Activated CD4-positive, alpha-beta T cell treated with anti-CD3 and anti-CD28 coated beads for 36 hours (primary cell): ENCODE measurements around the gene CD300A. TPM values are rescaled to one million over a fixed set of nuclear protein-coding genes. Genes with fewer than 3 reads are reported as not detected.

ENCODE experiments used
- ATAC-seq: fragments of 200-7000 bp; cut with Tn5 transposase; one replicate; pipeline ENCODE4 v1.10.0; 2021; ENCODE audit warnings: mild to moderate bottlenecking, moderate library complexity
- CTCF ChIA-PET: fragments of 350-600 bp; sonication (Branson Sonifier 250); formaldehyde crosslinking; loops from one replicate; lab custom pipeline; 2021; ENCODE audit warnings: antibody characterized with exemption; lab: Charles Lee
- POLR2A ChIA-PET: fragments of 350-600 bp; sonication (Branson Sonifier 250); formaldehyde crosslinking; loops from one replicate; lab custom pipeline; 2021; ENCODE audit warnings: antibody characterized with exemption, inconsistent platforms; lab: Charles Lee
- DNase-seq: peaks from one replicate; pipeline ENCODE4 v3.0.0-alpha.2; 2020
- H3K27ac Mint-ChIP-seq: one replicate; pipeline ENCODE4 v1.8.0; 2021; ENCODE audit warnings: mixed read lengths
- H3K27me3 Mint-ChIP-seq: one replicate; pipeline ENCODE4 v1.8.0; 2021; ENCODE audit warnings: mixed read lengths
- H3K36me3 Mint-ChIP-seq: one replicate; pipeline ENCODE4 v1.8.0; 2021; ENCODE audit warnings: low read depth, mixed read lengths
- H3K4me1 Mint-ChIP-seq: one replicate; pipeline ENCODE4 v1.8.0; 2021; ENCODE audit warnings: mixed read lengths
- H3K4me3 Mint-ChIP-seq: one replicate; pipeline ENCODE4 v1.8.0; 2021; ENCODE audit warnings: mild to moderate bottlenecking, moderate library complexity, mixed read lengths
- H3K9me3 Mint-ChIP-seq: one replicate; pipeline ENCODE4 v1.8.0; 2021; ENCODE audit warnings: low read depth, mixed read lengths
- intact Hi-C, 2 experiments: fragments of 100-400 bp; cut with DNase I in 1 of 2; cut with micrococcal nuclease in 1 of 2; formaldehyde crosslinking; loops; one replicate each; pipeline versions ENCODE4 v1.14.2 to v1.15.1; 2022 to 2024; cut with DNase I, micrococcal nuclease
- total RNA-seq, 2 experiments: library from RNA; stranded (reverse); gene quantifications; one replicate each; pipeline ENCODE4 v1.2.3, GENCODE V29; 2021

The CD300A gene
- total RNA-seq, 2 experiments from 2014 or later: 4.9 to 5.8 TPM

- no peak for ATAC-seq
- no peak for DNase-seq
- Mint-ChIP-seq H3K4me1 (peaks cover 2% of the 10 kb centered on the region), H3K27me3 (peaks cover 16% of the 10 kb centered on the region), H3K36me3 (no peaks in the 10 kb centered on the region), H3K4me3 (no peak within 1 kb of the TSS), H3K27ac (no peak within 1 kb of the TSS), H3K9me3 (no peaks in the 10 kb centered on the region)
- ChIA-PET CTCF (interaction anchor here (0.5 to 2.4 kb wide), 5 partner anchors 30 to 196 kb away, joined by 3 to 16 read pairs (median 7); partner anchors contain the start of gene GPR142), POLR2A (no interaction called here)
- intact Hi-C loops: no loop called here
These were observed 64.9 kb downstream of the CD300A start, which contains the start of gene CD300LB for GRCh38 chr17:74531231-74531761. TSS of gene CD300LB (minus strand) at chr17:74531475. CDS start at chr17:74531350, 125 bp downstream.

- DNase-seq: no peak
- H3K9me3 Mint-ChIP-seq: no peaks in the 10 kb centered on the region
- ChIA-PET CTCF (interaction anchor here (0.6 to 2.4 kb wide), 10 partner anchors 23 to 302 kb away, joined by 3 to 16 read pairs (median 3); no protein-coding TSS in a partner anchor), POLR2A (no interaction called here)
- intact Hi-C loops: loop anchor here in 1 of 2 experiments (2.0 kb wide), 1 partner anchor 163 kb away; no protein-coding TSS in a partner anchor
- H3K4me3 Mint-ChIP-seq: no peak overlapping the region
- no peaks in the 10 kb centered on the region for H3K36me3 Mint-ChIP-seq
- ATAC-seq: no peak
- peaks cover 16% of the 10 kb centered on the region for H3K27me3 Mint-ChIP-seq
- no peak overlapping the region for H3K27ac Mint-ChIP-seq
- peaks cover 2% of the 10 kb centered on the region for H3K4me1 Mint-ChIP-seq
These were observed 65.7 kb downstream of the CD300A start for GRCh38 chr17:74532115-74532514.

Other genes with a start within 250 kb of the CD300A start
- under 1 TPM; 0.14 to 0.49 TPM for gene DNAI2, start 192.4 kb upstream of the CD300A start, total RNA-seq
- under 1 TPM in 1 of 2 experiments, not detected in 1; 0.11 TPM for gene KIF19, start 140.4 kb upstream of the CD300A start, total RNA-seq
- gene BTBD17, start 104.8 kb upstream of the CD300A start, total RNA-seq: not detected
- gene GPR142, start 99.1 kb upstream of the CD300A start, total RNA-seq: not detected
- 1 to 10 TPM in 1 of 2 experiments, under 1 TPM in 1; 0.97 to 1.3 TPM for gene GPRC5C, start 34.5 kb upstream of the CD300A start, total RNA-seq
- not detected for gene CD300LB, start 64.8 kb downstream of the CD300A start, total RNA-seq
- gene CD300C, start 79.5 kb downstream of the CD300A start, total RNA-seq: not detected
- gene CD300H, start 100.9 kb downstream of the CD300A start, total RNA-seq: not detected
- under 1 TPM in 1 of 2 experiments, not detected in 1; 0.18 TPM for gene CD300LD, start 125.6 kb downstream of the CD300A start, total RNA-seq
- gene CD300E, start 157.1 kb downstream of the CD300A start, total RNA-seq: not detected
- gene CD300LF, start 246.3 kb downstream of the CD300A start, total RNA-seq: not detected